PC-3 (cell line): ENCODE measurements around the gene WDFY4. TPM values are rescaled to one million over a fixed set of nuclear protein-coding genes. Genes with fewer than 3 reads are reported as not detected.

ENCODE experiments used
- ATAC-seq: fragments of 200-7000 bp; cut with Tn5 transposase; 2 replicates; pipeline ENCODE4 v1.9.1; 2020; ENCODE audit warnings: mild to moderate bottlenecking, moderate library complexity
- BruUV-seq: library from RNA; stranded (reverse); fragments of 400-500 nt; replicated peaks from 2 replicates; lab custom pipeline; 2021; lab: Mats Ljungman, UMichigan
- CTCF ChIA-PET: fragments of 300-600 bp; sonication (Branson Sonifier 250); formaldehyde crosslinking; loops from one replicate; lab custom pipeline; 2022; ENCODE audit warnings: antibody characterized with exemption; lab: Charles Lee
- POLR2A ChIA-PET: fragments of 300-600 bp; sonication (Branson Sonifier 250); formaldehyde crosslinking; loops from one replicate; lab custom pipeline; 2022; ENCODE audit warnings: antibody characterized with exemption; ENCODE audit not compliant: unreplicated experiment; lab: Charles Lee
- DNase-seq: peaks from one replicate; pipeline ENCODE4 v3.0.0-alpha.2; 2015
- H2AFZ ChIP-seq: fragments of 300-600 bp; sonication (generic); 2 replicates; pipeline ENCODE4 v1.6.0; 2016; ENCODE audit warnings: antibody characterized with exemption, low read length
- H3F3A ChIP-seq: fragments of 300-600 bp; sonication (generic); one replicate; pipeline ENCODE4 v1.6.0; 2017; ENCODE audit warnings: antibody characterized with exemption, low read length, control low read depth, mild to moderate bottlenecking; ENCODE audit not compliant: unreplicated experiment
- H3K27ac ChIP-seq: fragments of 300-600 bp; sonication (generic); 2 replicates; pipeline ENCODE4 v1.5.1; 2016; ENCODE audit warnings: mild to moderate bottlenecking, low read length
- H3K27me3 ChIP-seq: fragments of 300-600 bp; sonication (generic); 2 replicates; pipeline ENCODE4 v1.6.1; 2016; ENCODE audit warnings: low read length, mixed read lengths
- H3K36me3 ChIP-seq: fragments of 300-600 bp; sonication (generic); 2 replicates; pipeline ENCODE4 v1.6.1; 2016; ENCODE audit warnings: low read depth, mixed run types, low read length, mixed read lengths
- H3K4me1 ChIP-seq: fragments of 300-600 bp; sonication (generic); 2 replicates; pipeline ENCODE4 v1.5.1; 2016; ENCODE audit warnings: low read length; ENCODE audit not compliant: insufficient read depth
- H3K4me2 ChIP-seq: fragments of 300-600 bp; sonication (generic); 2 replicates; pipeline ENCODE4 v1.6.0; 2016; ENCODE audit warnings: low read length
- H3K4me3 ChIP-seq: fragments of 300-600 bp; sonication (generic); 2 replicates; pipeline ENCODE4 v1.5.1; 2016; ENCODE audit warnings: mild to moderate bottlenecking, low read length, mixed read lengths
- H3K79me2 ChIP-seq: fragments of 300-600 bp; sonication (generic); 2 replicates; pipeline ENCODE4 v1.6.1; 2017; ENCODE audit warnings: low read length, mixed read lengths
- H3K9ac ChIP-seq: fragments of 300-600 bp; sonication (generic); 2 replicates; pipeline ENCODE4 v1.6.0; 2016; ENCODE audit warnings: mild to moderate bottlenecking, low read length
- H3K9me2 ChIP-seq: fragments of 300-600 bp; sonication (generic); replicated peaks from 2 replicates; pipeline ENCODE4 v1.6.1; 2016; ENCODE audit warnings: mixed run types, low read length, mixed read lengths
- H3K9me3 ChIP-seq: fragments of 300-600 bp; sonication (generic); 2 replicates; pipeline ENCODE4 v1.6.1; 2016; ENCODE audit warnings: low read length, mixed read lengths
- H4K20me1 ChIP-seq: fragments of 300-600 bp; sonication (generic); 2 replicates; pipeline ENCODE4 v1.6.1; 2016; ENCODE audit warnings: low read length, mixed read lengths
- EZH2 ChIP-seq: fragments of 300-600 bp; sonication (generic); IDR thresholded peaks from one replicate; pipeline ENCODE4 v1.6.1; 2017; ENCODE audit warnings: antibody characterized with exemption, mild to moderate bottlenecking, low read length; ENCODE audit not compliant: unreplicated experiment
- EZH2phosphoT487 ChIP-seq: fragments of 300-600 bp; sonication (generic); IDR thresholded peaks from 2 replicates; pipeline ENCODE4 v1.6.1; 2018; ENCODE audit warnings: mild to moderate bottlenecking, antibody characterized with exemption, low read length, borderline replicate concordance
- intact Hi-C: fragments of 100-400 bp; cut with micrococcal nuclease; formaldehyde crosslinking; loops from 2 replicates; pipeline ENCODE4 v1.9.0; 2023
- total RNA-seq: library from RNA; depleted of rRNA; stranded (reverse); fragments of >200 nt; gene quantifications from 2 replicates; pipeline ENCODE4 v1.2.3, GENCODE V29; 2014
- TF ChIP-seq, protein P1 (sequence below): fragments of 300-600 bp; sonication (generic); conservative IDR thresholded peaks from 2 replicates; pipeline ENCODE4 v1.5.1; 2017; ENCODE audit warnings: antibody characterized with exemption, low read depth, mild to moderate bottlenecking, low read length

WDFY4 gene
- total RNA-seq, 1 experiment from 2014 or later = not detected

- Histone ChIP-seq H3K9me3 (no peaks in the 10 kb centered on the region), H3K4me1 (no peaks in the 10 kb centered on the region), H4K20me1 (no peaks in the 10 kb centered on the region), H3K36me3 (no peaks in the 10 kb centered on the region), H3K27me3 (peaks cover 43% of the 10 kb centered on the region), H3K27ac (no peak overlapping the region), H3K9me2 (no peaks in the 10 kb centered on the region), H3K79me2 (no peaks in the 10 kb centered on the region), H3F3A (no peaks in the 10 kb centered on the region), H3K9ac (no peak overlapping the region), H3K4me3 (no peak overlapping the region), H2AFZ (no peak overlapping the region), H3K4me2 (no peak overlapping the region)
- POLR2A ChIA-PET = no interaction called here
- TF ChIP-seq EZH2phosphoT487 = no peak
- TF ChIP-seq EZH2 = no peak
- TF ChIP-seq, protein P1, sequence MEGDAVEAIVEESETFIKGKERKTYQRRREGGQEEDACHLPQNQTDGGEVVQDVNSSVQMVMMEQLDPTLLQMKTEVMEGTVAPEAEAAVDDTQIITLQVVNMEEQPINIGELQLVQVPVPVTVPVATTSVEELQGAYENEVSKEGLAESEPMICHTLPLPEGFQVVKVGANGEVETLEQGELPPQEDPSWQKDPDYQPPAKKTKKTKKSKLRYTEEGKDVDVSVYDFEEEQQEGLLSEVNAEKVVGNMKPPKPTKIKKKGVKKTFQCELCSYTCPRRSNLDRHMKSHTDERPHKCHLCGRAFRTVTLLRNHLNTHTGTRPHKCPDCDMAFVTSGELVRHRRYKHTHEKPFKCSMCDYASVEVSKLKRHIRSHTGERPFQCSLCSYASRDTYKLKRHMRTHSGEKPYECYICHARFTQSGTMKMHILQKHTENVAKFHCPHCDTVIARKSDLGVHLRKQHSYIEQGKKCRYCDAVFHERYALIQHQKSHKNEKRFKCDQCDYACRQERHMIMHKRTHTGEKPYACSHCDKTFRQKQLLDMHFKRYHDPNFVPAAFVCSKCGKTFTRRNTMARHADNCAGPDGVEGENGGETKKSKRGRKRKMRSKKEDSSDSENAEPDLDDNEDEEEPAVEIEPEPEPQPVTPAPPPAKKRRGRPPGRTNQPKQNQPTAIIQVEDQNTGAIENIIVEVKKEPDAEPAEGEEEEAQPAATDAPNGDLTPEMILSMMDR = no peak
- intact Hi-C loops = no loop called here
- CTCF ChIA-PET = no interaction called here
- ATAC-seq = no peak
- BruUV-seq = no TSS peak
- no peak for DNase-seq
Measured at GRCh38 chr10:48817141-48817540, 132.5 kb downstream of the WDFY4 start.

- no peaks in the 10 kb centered on the region for H3K79me2 ChIP-seq
- H3K9ac ChIP-seq = no peak overlapping the region
- ChIA-PET POLR2A (no interaction called here), CTCF (no interaction called here)
- no peak overlapping the region for H3K4me2 ChIP-seq
- DNase-seq (no peak), ATAC-seq (no peak)
- BruUV-seq = no TSS peak
- no peaks in the 10 kb centered on the region for H3F3A ChIP-seq
- H3K4me1 ChIP-seq = no peaks in the 10 kb centered on the region
- peaks cover 52% of the 10 kb centered on the region for H3K27me3 ChIP-seq
- TF ChIP-seq EZH2 = no peak
- no peak for TF ChIP-seq EZH2phosphoT487
- TF ChIP-seq, protein P1 = no peak
- no peaks in the 10 kb centered on the region for H3K9me2 ChIP-seq
- no peak overlapping the region for H3K27ac ChIP-seq
- no peaks in the 10 kb centered on the region for H3K36me3 ChIP-seq
- intact Hi-C loops = no loop called here
- no peak overlapping the region for H3K4me3 ChIP-seq
- H3K9me3 ChIP-seq = no peaks in the 10 kb centered on the region
- H2AFZ ChIP-seq = no peak overlapping the region
- no peaks in the 10 kb centered on the region for H4K20me1 ChIP-seq
Measured at GRCh38 chr10:48818081-48818480, 133.4 kb downstream of the WDFY4 start.

GRCh38 chr10:48818861-48819520, 134.3 kb downstream of the WDFY4 start:
- Histone ChIP-seq H4K20me1 (no peaks in the 10 kb centered on the region), H2AFZ (no peak overlapping the region), H3K36me3 (no peaks in the 10 kb centered on the region), H3K79me2 (no peaks in the 10 kb centered on the region), H3K27ac (no peak overlapping the region), H3K9ac (no peak overlapping the region), H3K4me2 (no peak overlapping the region), H3F3A (no peaks in the 10 kb centered on the region), H3K4me1 (no peaks in the 10 kb centered on the region), H3K9me2 (no peaks in the 10 kb centered on the region), H3K4me3 (no peak overlapping the region), H3K9me3 (no peaks in the 10 kb centered on the region), H3K27me3 (peaks cover 54% of the 10 kb centered on the region)
- ATAC-seq (no peak), DNase-seq (no peak)
- POLR2A ChIA-PET = no interaction called here
- CTCF ChIA-PET = no interaction called here
- intact Hi-C loops = no loop called here
- no TSS peak for BruUV-seq
- TF ChIP-seq EZH2 = no peak
- TF ChIP-seq, protein P1 = no peak
- no peak for TF ChIP-seq EZH2phosphoT487
